Panc1 (cell line): ENCODE measurements around the gene EMC6. TPM values are rescaled to one million over a fixed set of nuclear protein-coding genes. Genes with fewer than 3 reads are reported as not detected.
"Not testable (repeated sequence)": the region's sequence is repeated elsewhere in the genome, so short reads cannot be mapped to it uniquely, and the experiment has no call there.

ENCODE experiments used
- ATAC-seq: fragments of 200-7000 bp; cut with Tn5 transposase; 2 replicates; pipeline ENCODE4 v1.9.1; 2020; ENCODE audit warnings: mild to moderate bottlenecking, moderate library complexity
- BruUV-seq: library from RNA; stranded (reverse); fragments of 400-500 nt; replicated peaks from 2 replicates; lab custom pipeline; 2021; lab: Mats Ljungman, UMichigan
- CTCF ChIA-PET: fragments of 300-600 bp; sonication (Branson Sonifier 250); formaldehyde crosslinking; loops from one replicate; lab custom pipeline; 2022; ENCODE audit warnings: antibody characterized with exemption; lab: Charles Lee
- POLR2A ChIA-PET: fragments of 300-600 bp; sonication (Branson Sonifier 250); formaldehyde crosslinking; loops from one replicate; lab custom pipeline; 2022; ENCODE audit warnings: antibody characterized with exemption; lab: Charles Lee
- DNase-seq: peaks from one replicate; pipeline ENCODE4 v3.0.0-alpha.2; 2010; ENCODE audit warnings: low read depth, low spot score
- H3K27ac ChIP-seq: 2 replicates; pipeline ENCODE4 v1.5.1; 2011; ENCODE audit warnings: mild to moderate bottlenecking, low read length, inconsistent platforms
- H3K27me3 ChIP-seq: fragments of 200-500 bp; sonication (Bioruptor generic); 2 replicates; pipeline ENCODE4 v1.6.0; 2014; ENCODE audit warnings: low read length, inconsistent platforms; ENCODE audit not compliant: control insufficient read depth, insufficient read depth
- H3K36me3 ChIP-seq: fragments of 200-500 bp; sonication (Bioruptor generic); 2 replicates; pipeline ENCODE4 v1.5.1; 2014; ENCODE audit warnings: inconsistent platforms, mild to moderate bottlenecking, low read length, moderate library complexity; ENCODE audit not compliant: control insufficient read depth, insufficient read depth
- H3K4me1 ChIP-seq: 2 replicates; pipeline ENCODE4 v1.5.1; 2011; ENCODE audit warnings: inconsistent platforms, mild to moderate bottlenecking, low read length, moderate library complexity; ENCODE audit not compliant: control insufficient read depth, insufficient read depth
- H3K4me3 ChIP-seq, 2 experiments: 2 replicates each; pipeline ENCODE4 v1.5.1; 2011 to 2012; ENCODE audit warnings: low read depth in 2 of 2, low read length in 2 of 2, mild to moderate bottlenecking in 2 of 2, inconsistent platforms in 1 of 2, moderate library complexity in 1 of 2
- H3K9me3 ChIP-seq: fragments of 200-500 bp; sonication (Bioruptor generic); 2 replicates; pipeline ENCODE4 v1.5.1; 2014; ENCODE audit warnings: low read depth, mild to moderate bottlenecking, inconsistent platforms, low read length, moderate library complexity; ENCODE audit not compliant: control insufficient read depth, insufficient read depth
- POLR2AphosphoS5 ChIP-seq: IDR thresholded peaks from 2 replicates; pipeline ENCODE4 v1.6.1; 2012; ENCODE audit warnings: mild to moderate bottlenecking, low read depth, low read length, moderate library complexity
- REST ChIP-seq, 2 experiments: IDR thresholded peaks; 2 replicates each; pipeline ENCODE4 v1.6.1; 2011 to 2012; ENCODE audit warnings: low read depth in 2 of 2, control low read depth in 1 of 2, low read length in 1 of 2, mild to moderate bottlenecking in 1 of 2, moderate library complexity in 1 of 2; ENCODE audit not compliant: insufficient read depth in 1 of 2
- SIN3A ChIP-seq: IDR thresholded peaks from 2 replicates; pipeline ENCODE4 v1.6.1; 2012; ENCODE audit warnings: low read depth, mild to moderate bottlenecking, low read length, moderate library complexity, borderline replicate concordance; ENCODE audit not compliant: insufficient read depth
- TCF7L2 ChIP-seq: IDR thresholded peaks from 2 replicates; pipeline ENCODE4 v1.6.1; 2011; ENCODE audit warnings: mild to moderate bottlenecking, low read depth, low read length, inconsistent platforms
- in situ Hi-C: cut with HindIII; loops from 2 replicates; pipeline ENCODE4 v1.10.0; 2016; ENCODE audit warnings: low sequenced_read_pairs, low pct_unique_long_range_greater_than_20kb
- intact Hi-C: fragments of 100-400 bp; cut with micrococcal nuclease; formaldehyde crosslinking; loops from one replicate; pipeline ENCODE4 v1.10.0; 2022; ENCODE audit not compliant: unreplicated experiment
- total RNA-seq: library from RNA; stranded (reverse); gene quantifications from one replicate; pipeline ENCODE4 v1.2.1, GENCODE V29; 2021; ENCODE audit not compliant: unreplicated experiment
- TF ChIP-seq, protein P1 (sequence below): fragments of 450-650 bp; IDR thresholded peaks from 2 replicates; pipeline ENCODE4 v1.5.1; 2017; ENCODE audit warnings: mild to moderate bottlenecking

Gene EMC6
- total RNA-seq, 1 experiment from 2014 or later = 65.9 TPM

DNA sequence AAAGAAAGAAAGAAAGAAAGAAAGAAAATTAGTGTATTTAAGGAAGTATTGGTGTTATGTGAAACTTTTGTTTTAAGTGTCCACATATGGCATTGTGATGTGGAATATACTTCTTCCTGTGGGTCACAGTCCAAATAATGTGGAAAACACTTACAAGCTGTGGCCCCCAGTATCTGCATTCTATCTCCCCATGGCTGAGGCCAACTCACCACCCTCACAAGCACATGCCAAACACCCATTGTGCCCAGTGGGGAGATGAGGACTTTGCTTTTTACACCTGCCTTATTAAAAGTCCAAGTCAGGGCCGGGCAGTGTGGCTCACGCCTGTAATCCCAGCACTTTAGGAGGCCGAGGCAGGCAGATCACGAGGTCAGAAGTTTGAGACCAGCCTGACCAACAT lies 31.3 kb downstream of the EMC6 start:
- Histone ChIP-seq H3K4me3 (no peak overlapping the region), H3K27ac (no peak overlapping the region), H3K9me3 (no peaks in the 10 kb centered on the region), H3K27me3 (no peaks in the 10 kb centered on the region), H3K36me3 (no peaks in the 10 kb centered on the region), H3K4me1 (no peaks in the 10 kb centered on the region; the same call in 1 of the 2 replicates)
- intact Hi-C loops (no loop called here), in situ Hi-C loops (no loop called here)
- DNase-seq (no peak), ATAC-seq (no peak)
- BruUV-seq = no TSS peak
- ChIA-PET CTCF (no interaction called here), POLR2A (no interaction called here)
- TF ChIP-seq REST (IDR thresholded peaks at IDR 0.05; ENCODE audit: insufficient read depth in 1 of 2, low read depth in 2 of 2, low read length in 1 of 2) = no peak

- H3K4me3 ChIP-seq, H3K27ac ChIP-seq, H3K4me1 ChIP-seq, H3K36me3 ChIP-seq, DNase-seq, H3K27me3 ChIP-seq, BruUV-seq, H3K9me3 ChIP-seq, POLR2A ChIA-PET, CTCF ChIA-PET, ATAC-seq, intact Hi-C loops, in situ Hi-C loops: not testable (repeated sequence)
These were observed 33.5 kb downstream of the EMC6 start for GRCh38 chr17:3702041-3702539.

DNA sequence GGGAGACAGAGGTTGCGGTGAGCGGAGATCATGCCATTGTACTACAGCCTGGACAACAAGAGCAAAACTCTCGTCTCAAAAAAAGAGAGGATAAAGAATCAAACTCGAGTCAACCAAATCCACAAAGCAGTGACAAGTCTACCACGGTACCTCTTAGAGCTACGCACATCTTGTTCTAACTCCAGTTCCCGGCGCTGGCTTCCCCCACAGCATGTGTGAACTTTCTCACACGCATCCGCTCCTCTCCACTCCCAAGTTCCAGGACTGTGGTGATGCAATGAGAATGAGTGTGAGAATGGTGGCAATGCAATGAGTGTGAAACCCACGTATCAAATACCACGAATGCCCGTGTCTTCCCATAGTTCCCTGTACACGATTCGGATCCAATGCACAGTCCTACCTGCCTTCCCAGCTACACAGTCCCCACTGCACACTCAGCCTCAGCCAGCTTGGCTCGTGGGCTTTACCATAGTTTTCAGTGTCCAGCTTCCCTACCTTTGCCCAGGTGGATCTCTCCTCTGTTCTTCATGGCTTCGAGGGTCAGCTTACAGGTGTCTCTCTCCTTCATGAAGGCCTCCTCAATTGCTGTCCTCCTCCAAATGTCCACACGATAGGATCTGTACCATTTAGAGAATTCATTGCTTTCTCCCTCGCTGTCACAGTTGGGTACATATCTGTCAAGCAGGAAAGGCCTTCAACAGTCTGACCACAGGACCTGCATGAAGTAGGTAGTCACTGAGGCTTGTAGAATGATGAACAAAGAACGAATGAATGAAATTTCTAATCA lies 36.5 kb downstream of the EMC6 start:
- ATAC-seq (no peak), DNase-seq (no peak)
- Histone ChIP-seq H3K9me3 (no peaks in the 10 kb centered on the region), H3K36me3 (no peaks in the 10 kb centered on the region), H3K4me3 (no peak overlapping the region), H3K4me1 (no peaks in the 10 kb centered on the region), H3K27ac (no peak overlapping the region), H3K27me3 (no peaks in the 10 kb centered on the region)
- ChIA-PET POLR2A (no interaction called here), CTCF (no interaction called here)
- BruUV-seq = no TSS peak
- in situ Hi-C loops = no loop called here
- intact Hi-C loops = no loop called here
- TF ChIP-seq POLR2AphosphoS5 = no peak
- TF ChIP-seq, protein P1, sequence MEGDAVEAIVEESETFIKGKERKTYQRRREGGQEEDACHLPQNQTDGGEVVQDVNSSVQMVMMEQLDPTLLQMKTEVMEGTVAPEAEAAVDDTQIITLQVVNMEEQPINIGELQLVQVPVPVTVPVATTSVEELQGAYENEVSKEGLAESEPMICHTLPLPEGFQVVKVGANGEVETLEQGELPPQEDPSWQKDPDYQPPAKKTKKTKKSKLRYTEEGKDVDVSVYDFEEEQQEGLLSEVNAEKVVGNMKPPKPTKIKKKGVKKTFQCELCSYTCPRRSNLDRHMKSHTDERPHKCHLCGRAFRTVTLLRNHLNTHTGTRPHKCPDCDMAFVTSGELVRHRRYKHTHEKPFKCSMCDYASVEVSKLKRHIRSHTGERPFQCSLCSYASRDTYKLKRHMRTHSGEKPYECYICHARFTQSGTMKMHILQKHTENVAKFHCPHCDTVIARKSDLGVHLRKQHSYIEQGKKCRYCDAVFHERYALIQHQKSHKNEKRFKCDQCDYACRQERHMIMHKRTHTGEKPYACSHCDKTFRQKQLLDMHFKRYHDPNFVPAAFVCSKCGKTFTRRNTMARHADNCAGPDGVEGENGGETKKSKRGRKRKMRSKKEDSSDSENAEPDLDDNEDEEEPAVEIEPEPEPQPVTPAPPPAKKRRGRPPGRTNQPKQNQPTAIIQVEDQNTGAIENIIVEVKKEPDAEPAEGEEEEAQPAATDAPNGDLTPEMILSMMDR = no peak
- TF ChIP-seq SIN3A = no peak
- no peak for TF ChIP-seq TCF7L2
- TF ChIP-seq REST (IDR thresholded peaks at IDR 0.05; ENCODE audit: insufficient read depth in 1 of 2, low read depth in 2 of 2, low read length in 1 of 2) = no peak

- CTCF ChIA-PET, in situ Hi-C loops, intact Hi-C loops: not testable (repeated sequence)
These were observed 37.0 kb downstream of the EMC6 start for GRCh38 chr17:3705718-3705984.

More at GRCh38 chr17:3705718-3705984, 37.0 kb downstream of the EMC6 start:
- BruUV-seq, H3K4me3 ChIP-seq, H3K36me3 ChIP-seq, H3K27ac ChIP-seq, ATAC-seq, H3K27me3 ChIP-seq, H3K9me3 ChIP-seq, POLR2A ChIA-PET, H3K4me1 ChIP-seq, DNase-seq: not testable (repeated sequence)
